ENCODE data around the gene DGKH. TPM values are rescaled to one million over a fixed set of nuclear protein-coding genes. Genes with fewer than 3 reads are reported as not detected.

DGKH gene
- total RNA-seq, 1 donor = 8.7 TPM

DNA sequence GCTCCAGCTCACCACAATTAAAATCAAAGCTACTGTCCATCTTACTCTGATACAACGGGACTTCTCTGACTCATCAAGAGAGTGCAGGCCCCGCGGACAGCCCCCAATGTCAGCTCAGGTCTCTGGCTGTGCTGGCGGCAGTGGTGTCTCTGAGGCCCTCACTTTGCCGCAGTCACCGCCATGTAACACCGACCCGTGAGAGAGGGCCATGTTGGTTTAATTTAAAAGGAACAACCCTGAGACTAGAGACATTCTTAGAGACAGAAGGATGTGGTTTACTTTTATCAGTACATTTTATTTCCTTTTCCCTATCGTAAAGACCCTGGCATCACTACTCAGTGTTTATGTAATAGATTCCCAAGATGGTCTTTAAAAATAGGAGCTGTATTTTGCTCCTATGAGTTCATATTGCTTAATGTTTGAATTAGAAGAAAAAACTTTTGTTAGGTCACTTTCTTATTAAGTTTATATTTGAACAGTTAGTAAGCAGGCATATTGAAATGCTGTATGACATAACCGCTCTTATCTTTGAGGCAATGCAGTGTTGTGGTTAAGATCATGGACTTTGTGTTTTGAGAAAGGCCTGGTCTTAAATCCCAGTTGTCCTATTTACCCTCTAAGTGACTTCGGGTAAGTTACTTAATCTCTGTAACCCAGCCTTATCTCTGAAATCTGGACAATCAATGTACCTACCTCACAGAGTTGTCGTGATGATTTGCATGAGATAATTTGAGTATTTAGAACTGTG is 23.4 kb downstream of the DGKH start:
- TF ChIP-seq, protein P1, sequence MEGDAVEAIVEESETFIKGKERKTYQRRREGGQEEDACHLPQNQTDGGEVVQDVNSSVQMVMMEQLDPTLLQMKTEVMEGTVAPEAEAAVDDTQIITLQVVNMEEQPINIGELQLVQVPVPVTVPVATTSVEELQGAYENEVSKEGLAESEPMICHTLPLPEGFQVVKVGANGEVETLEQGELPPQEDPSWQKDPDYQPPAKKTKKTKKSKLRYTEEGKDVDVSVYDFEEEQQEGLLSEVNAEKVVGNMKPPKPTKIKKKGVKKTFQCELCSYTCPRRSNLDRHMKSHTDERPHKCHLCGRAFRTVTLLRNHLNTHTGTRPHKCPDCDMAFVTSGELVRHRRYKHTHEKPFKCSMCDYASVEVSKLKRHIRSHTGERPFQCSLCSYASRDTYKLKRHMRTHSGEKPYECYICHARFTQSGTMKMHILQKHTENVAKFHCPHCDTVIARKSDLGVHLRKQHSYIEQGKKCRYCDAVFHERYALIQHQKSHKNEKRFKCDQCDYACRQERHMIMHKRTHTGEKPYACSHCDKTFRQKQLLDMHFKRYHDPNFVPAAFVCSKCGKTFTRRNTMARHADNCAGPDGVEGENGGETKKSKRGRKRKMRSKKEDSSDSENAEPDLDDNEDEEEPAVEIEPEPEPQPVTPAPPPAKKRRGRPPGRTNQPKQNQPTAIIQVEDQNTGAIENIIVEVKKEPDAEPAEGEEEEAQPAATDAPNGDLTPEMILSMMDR (IDR thresholded peaks at IDR 0.05; ENCODE audit: extremely low read depth, low read depth, low read length) = no peak
- no peaks in the 10 kb centered on the region for H3K27me3 ChIP-seq (ENCODE audit: insufficient read depth, low read length)
- no peak overlapping the region for H3K27ac ChIP-seq (ENCODE audit: low read depth, low read length)
- H3K36me3 ChIP-seq (ENCODE audit: insufficient read depth, low read length) = no peaks in the 10 kb centered on the region
- H2AFZ ChIP-seq (ENCODE audit: low read length) = no peak overlapping the region
- no peak overlapping the region for H3K4me3 ChIP-seq (ENCODE audit: insufficient read depth, low read length)
- no peaks in the 10 kb centered on the region for H3K9me3 ChIP-seq (ENCODE audit: low read depth, low read length)
- H3K4me1 ChIP-seq (ENCODE audit: insufficient read depth, low read length) = no peaks in the 10 kb centered on the region
- no peaks in the 10 kb centered on the region for H4K20me1 ChIP-seq (ENCODE audit: insufficient read depth, low read length)
- no peaks in the 10 kb centered on the region for H3K79me2 ChIP-seq (ENCODE audit: insufficient read depth, low read length)
- H3K4me2 ChIP-seq (ENCODE audit: insufficient read depth, low read length) = no peak overlapping the region
- DNase-seq (ENCODE audit: insufficient read length, low spot score, missing footprints) = peak; percentile 68

DNA sequence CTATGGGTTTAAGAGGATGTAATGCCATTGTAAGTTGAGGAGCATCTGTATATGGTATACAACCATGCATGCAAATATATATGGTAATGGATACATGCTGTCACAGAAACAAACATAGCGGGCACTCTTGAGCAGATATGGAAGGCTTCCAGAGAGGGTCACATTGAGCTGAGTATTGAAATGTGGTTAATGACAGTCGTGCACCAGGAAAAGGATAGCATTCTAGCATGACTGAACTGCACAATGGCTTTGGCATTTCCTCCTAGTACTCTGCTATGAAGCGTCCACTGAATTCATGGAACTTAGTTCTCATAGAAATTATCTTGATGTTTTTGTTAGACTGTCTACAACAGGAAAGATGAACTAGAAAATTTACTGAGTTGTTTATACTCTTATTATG is 25.2 kb downstream of the DGKH start:
- H3K4me3 ChIP-seq (ENCODE audit: insufficient read depth, low read length) = no peak overlapping the region
- TF ChIP-seq, protein P1 (IDR thresholded peaks at IDR 0.05; ENCODE audit: extremely low read depth, low read depth, low read length) = no peak
- no peaks in the 10 kb centered on the region for H3K9me3 ChIP-seq (ENCODE audit: low read depth, low read length)
- no peaks in the 10 kb centered on the region for H3K27me3 ChIP-seq (ENCODE audit: insufficient read depth, low read length)
- no peak overlapping the region for H3K27ac ChIP-seq (ENCODE audit: low read depth, low read length)
- DNase-seq (ENCODE audit: insufficient read length, low spot score, missing footprints) = no peak
- no peaks in the 10 kb centered on the region for H3K36me3 ChIP-seq (ENCODE audit: insufficient read depth, low read length)
- H2AFZ ChIP-seq (ENCODE audit: low read length) = no peak overlapping the region
- no peaks in the 10 kb centered on the region for H4K20me1 ChIP-seq (ENCODE audit: insufficient read depth, low read length)
- no peaks in the 10 kb centered on the region for H3K79me2 ChIP-seq (ENCODE audit: insufficient read depth, low read length)
- H3K4me1 ChIP-seq (ENCODE audit: insufficient read depth, low read length) = no peaks in the 10 kb centered on the region
- H3K4me2 ChIP-seq (ENCODE audit: insufficient read depth, low read length) = no peak overlapping the region

DNA sequence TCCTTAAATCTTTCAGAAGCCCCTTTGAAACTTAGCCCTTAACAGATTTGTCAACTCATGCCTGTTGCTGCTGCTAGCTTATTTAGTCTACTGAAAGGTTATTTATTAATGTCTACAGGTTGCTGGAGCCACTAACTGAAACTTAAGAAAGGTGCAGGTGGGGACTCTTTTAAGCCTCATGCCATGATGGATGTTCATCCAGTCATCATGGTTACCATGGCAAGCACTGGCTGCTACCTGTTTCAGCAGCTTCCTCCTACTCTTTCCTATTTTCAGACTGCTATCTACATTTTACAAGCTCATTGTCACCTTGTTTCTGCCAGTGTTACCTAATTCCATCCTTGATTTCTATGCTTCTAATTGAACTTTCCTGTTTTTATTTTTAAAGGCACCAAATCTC is 27.1 kb downstream of the DGKH start:
- H3K4me2 ChIP-seq (ENCODE audit: insufficient read depth, low read length) = no peak overlapping the region
- H3K9me3 ChIP-seq (ENCODE audit: low read depth, low read length) = no peaks in the 10 kb centered on the region
- TF ChIP-seq, protein P1 (IDR thresholded peaks at IDR 0.05; ENCODE audit: extremely low read depth, low read depth, low read length) = no peak
- H3K36me3 ChIP-seq (ENCODE audit: insufficient read depth, low read length) = no peaks in the 10 kb centered on the region
- no peak overlapping the region for H2AFZ ChIP-seq (ENCODE audit: low read length)
- H3K4me1 ChIP-seq (ENCODE audit: insufficient read depth, low read length) = no peaks in the 10 kb centered on the region
- H3K27me3 ChIP-seq (ENCODE audit: insufficient read depth, low read length) = no peaks in the 10 kb centered on the region
- no peak for DNase-seq (ENCODE audit: insufficient read length, low spot score, missing footprints)
- H3K27ac ChIP-seq (ENCODE audit: low read depth, low read length) = no peak overlapping the region
- no peak overlapping the region for H3K4me3 ChIP-seq (ENCODE audit: insufficient read depth, low read length)
- H4K20me1 ChIP-seq (ENCODE audit: insufficient read depth, low read length) = no peaks in the 10 kb centered on the region
- peaks cover 3% of the 10 kb centered on the region for H3K79me2 ChIP-seq (ENCODE audit: insufficient read depth, low read length)

DNA sequence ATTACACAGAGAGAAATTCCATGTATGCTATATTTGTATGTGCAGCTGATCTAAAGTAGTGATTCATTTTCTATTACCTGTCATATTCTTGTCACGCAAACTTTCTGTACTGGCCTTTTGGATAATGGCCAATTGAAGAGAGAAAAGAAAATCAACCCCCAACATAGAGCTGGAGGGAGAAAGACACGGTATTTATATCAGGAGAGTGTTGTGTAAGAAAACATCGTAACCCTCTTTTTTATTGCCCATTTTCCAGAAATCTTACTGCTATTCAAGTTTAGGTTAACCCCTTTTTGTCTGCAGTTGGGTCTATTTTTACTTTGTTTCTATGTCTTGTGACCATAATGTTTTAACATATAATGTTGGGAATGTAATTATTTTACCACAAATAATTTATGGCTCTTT is 27.9 kb downstream of the DGKH start:
- H3K4me3 ChIP-seq (ENCODE audit: insufficient read depth, low read length) = no peak overlapping the region
- no peaks in the 10 kb centered on the region for H3K9me3 ChIP-seq (ENCODE audit: low read depth, low read length)
- DNase-seq (ENCODE audit: insufficient read length, low spot score, missing footprints) = no peak
- H2AFZ ChIP-seq (ENCODE audit: low read length) = no peak overlapping the region
- TF ChIP-seq, protein P1 (IDR thresholded peaks at IDR 0.05; ENCODE audit: extremely low read depth, low read depth, low read length) = no peak
- H3K36me3 ChIP-seq (ENCODE audit: insufficient read depth, low read length) = no peaks in the 10 kb centered on the region
- peaks cover 3% of the 10 kb centered on the region for H3K79me2 ChIP-seq (ENCODE audit: insufficient read depth, low read length)
- H3K4me1 ChIP-seq (ENCODE audit: insufficient read depth, low read length) = no peaks in the 10 kb centered on the region
- H3K4me2 ChIP-seq (ENCODE audit: insufficient read depth, low read length) = no peak overlapping the region
- H3K27ac ChIP-seq (ENCODE audit: low read depth, low read length) = no peak overlapping the region
- H4K20me1 ChIP-seq (ENCODE audit: insufficient read depth, low read length) = no peaks in the 10 kb centered on the region
- H3K27me3 ChIP-seq (ENCODE audit: insufficient read depth, low read length) = no peaks in the 10 kb centered on the region
